WI38 (cell line): ENCODE data around the gene CLPX.

Source experiments
- H3K4me3 ChIP-seq: 2 replicates; pipeline ENCODE4 v1.5.1; 2011; ENCODE audit warnings: low read depth, mild to moderate bottlenecking, control low read depth, low read length
- TF ChIP-seq, protein P1 (sequence below): IDR thresholded peaks from 2 replicates; pipeline ENCODE4 v1.5.1; 2012; ENCODE audit warnings: low read depth, mild to moderate bottlenecking, control low read depth, low read length

CLPX gene

DNA sequence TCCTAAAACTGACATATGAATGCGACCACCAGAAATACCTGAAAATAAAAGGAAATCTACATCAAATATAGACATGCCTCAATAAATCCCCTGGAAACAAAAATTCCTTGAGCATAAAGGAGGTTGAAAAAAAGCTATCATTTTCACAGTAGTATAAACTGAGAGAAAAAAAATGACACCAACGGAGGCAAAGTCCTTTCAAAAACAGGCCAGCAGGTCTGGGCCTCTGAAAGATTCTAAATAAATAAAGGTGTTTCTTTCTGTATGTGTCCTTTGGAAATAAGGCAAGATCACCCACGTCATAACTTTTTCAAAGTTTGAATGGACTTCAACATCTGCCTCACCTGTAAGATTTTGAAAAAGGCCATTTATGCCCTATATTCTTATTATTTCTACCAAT lies 5.0 kb downstream of the CLPX start:
- TF ChIP-seq, protein P1, sequence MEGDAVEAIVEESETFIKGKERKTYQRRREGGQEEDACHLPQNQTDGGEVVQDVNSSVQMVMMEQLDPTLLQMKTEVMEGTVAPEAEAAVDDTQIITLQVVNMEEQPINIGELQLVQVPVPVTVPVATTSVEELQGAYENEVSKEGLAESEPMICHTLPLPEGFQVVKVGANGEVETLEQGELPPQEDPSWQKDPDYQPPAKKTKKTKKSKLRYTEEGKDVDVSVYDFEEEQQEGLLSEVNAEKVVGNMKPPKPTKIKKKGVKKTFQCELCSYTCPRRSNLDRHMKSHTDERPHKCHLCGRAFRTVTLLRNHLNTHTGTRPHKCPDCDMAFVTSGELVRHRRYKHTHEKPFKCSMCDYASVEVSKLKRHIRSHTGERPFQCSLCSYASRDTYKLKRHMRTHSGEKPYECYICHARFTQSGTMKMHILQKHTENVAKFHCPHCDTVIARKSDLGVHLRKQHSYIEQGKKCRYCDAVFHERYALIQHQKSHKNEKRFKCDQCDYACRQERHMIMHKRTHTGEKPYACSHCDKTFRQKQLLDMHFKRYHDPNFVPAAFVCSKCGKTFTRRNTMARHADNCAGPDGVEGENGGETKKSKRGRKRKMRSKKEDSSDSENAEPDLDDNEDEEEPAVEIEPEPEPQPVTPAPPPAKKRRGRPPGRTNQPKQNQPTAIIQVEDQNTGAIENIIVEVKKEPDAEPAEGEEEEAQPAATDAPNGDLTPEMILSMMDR = no peak
- no peak overlapping the region for H3K4me3 ChIP-seq

- TF ChIP-seq, protein P1 = no peak
Measured at GRCh38 chr15:65177901-65178300, 7.2 kb downstream of the CLPX start.

GRCh38 chr15:65176056-65176455 lies 9.1 kb downstream of the CLPX start:
- no peak overlapping the region for H3K4me3 ChIP-seq
- TF ChIP-seq, protein P1 = no peak

More at GRCh38 chr15:65177901-65178300, 7.2 kb downstream of the CLPX start:
- H3K4me3 ChIP-seq = no peak overlapping the region

DNA sequence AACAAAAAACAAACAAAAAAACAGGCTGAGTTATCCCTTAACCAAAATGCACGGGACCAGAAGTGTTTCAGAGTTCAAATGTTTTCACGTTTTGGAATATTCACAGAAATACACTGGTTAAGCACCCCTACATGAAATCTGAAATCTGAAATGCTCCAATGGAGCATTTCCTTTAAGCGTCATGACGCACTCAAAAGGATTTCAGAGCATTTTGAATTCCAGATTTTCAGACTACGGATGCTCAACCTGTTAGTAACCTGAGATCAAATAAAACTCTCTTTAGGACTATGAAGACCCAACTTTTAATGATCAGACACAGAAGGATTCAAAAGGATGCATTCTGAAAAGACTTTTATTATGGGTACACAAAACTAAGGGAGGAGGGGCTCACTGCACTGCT lies 9.6 kb downstream of the CLPX start:
- no peak overlapping the region for H3K4me3 ChIP-seq
- TF ChIP-seq, protein P1 = no peak

DNA sequence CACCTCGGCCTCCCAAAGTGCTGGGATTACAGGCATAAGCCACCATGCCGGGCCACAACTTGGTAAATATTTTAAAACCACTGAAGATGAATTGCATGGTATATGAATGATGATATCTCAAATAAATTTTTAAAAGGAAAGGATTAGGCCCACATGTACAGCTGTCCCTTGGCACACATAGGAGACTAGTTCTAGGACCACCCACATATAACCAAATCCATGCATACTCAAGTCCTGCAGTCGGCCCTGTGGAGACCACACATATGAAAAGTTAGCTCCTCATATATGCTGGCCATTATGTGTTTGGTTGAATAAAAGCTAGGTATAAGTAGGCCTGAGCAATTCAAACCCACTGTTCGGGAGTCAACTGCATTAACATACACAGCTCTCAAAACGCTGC lies 10.6 kb downstream of the CLPX start:
- TF ChIP-seq, protein P1 = no peak
- no peak overlapping the region for H3K4me3 ChIP-seq

GRCh38 chr15:65172531-65172930 lies 12.6 kb downstream of the CLPX start:
- no peak overlapping the region for H3K4me3 ChIP-seq
- TF ChIP-seq, protein P1 = no peak

- TF ChIP-seq, protein P1 = no peak
- no peak overlapping the region for H3K4me3 ChIP-seq
Measured at GRCh38 chr15:65171428-65171827, 13.7 kb downstream of the CLPX start.
